Esophagus muscularis mucosa (tissue), 4 donors: Measurements from ENCODE around the gene ITPR3.

Experiments
- EP300 ChIP-seq: sonication (generic); formaldehyde crosslinking; IDR thresholded peaks from one replicate; pipeline ENCODE4 v1.6.1; 2017; ENCODE audit warnings: antibody characterized with exemption
- POLR2A ChIP-seq: fragments of 450-650 bp; IDR thresholded peaks from one replicate; pipeline ENCODE4 v1.6.1; 2017; ENCODE audit warnings: antibody characterized with exemption, moderate library complexity, mild to moderate bottlenecking, low read depth
- TF ChIP-seq, protein P1 (sequence below), 3 experiments: fragments of 200-600 bp in 2 of 3; fragments of 450-650 bp in 1 of 3; sonication (generic) in 2 of 3; IDR thresholded peaks; one replicate each; pipeline ENCODE4 v1.5.1; 2017 to 2019; ENCODE audit warnings: antibody characterized with exemption in 3 of 3, mild to moderate bottlenecking in 2 of 3, moderate library complexity in 1 of 3

DNA sequence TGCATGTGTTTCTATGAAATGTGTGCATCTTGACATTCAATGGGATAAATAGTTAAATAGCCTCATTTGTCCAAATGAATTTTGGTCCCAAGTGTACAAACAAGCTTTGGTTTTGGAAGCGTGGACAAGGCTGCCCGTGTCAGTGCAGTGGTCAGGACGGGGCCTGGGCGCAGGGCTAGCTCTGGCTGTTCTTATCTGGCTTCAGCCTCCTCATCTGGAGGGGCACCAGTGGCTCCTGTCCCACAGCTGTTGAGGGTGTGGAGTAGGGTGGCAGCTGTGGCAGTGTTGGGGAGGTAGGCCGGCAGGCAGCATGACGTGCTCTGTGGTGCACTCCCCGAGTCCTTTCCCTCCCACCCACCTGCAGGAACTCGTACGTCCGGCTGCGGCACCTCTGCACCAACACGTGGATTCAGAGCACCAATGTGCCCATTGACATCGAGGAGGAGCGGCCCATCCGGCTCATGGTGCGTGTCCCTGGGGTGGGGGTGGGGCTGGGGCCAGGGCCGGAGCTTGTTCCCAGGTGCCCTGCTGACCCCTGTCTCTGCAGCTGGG lies 43.5 kb downstream of the ITPR3 start:
- TF ChIP-seq POLR2A (no peak), EP300 (no peak)
- TF ChIP-seq, protein P1, sequence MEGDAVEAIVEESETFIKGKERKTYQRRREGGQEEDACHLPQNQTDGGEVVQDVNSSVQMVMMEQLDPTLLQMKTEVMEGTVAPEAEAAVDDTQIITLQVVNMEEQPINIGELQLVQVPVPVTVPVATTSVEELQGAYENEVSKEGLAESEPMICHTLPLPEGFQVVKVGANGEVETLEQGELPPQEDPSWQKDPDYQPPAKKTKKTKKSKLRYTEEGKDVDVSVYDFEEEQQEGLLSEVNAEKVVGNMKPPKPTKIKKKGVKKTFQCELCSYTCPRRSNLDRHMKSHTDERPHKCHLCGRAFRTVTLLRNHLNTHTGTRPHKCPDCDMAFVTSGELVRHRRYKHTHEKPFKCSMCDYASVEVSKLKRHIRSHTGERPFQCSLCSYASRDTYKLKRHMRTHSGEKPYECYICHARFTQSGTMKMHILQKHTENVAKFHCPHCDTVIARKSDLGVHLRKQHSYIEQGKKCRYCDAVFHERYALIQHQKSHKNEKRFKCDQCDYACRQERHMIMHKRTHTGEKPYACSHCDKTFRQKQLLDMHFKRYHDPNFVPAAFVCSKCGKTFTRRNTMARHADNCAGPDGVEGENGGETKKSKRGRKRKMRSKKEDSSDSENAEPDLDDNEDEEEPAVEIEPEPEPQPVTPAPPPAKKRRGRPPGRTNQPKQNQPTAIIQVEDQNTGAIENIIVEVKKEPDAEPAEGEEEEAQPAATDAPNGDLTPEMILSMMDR (IDR thresholded peaks at IDR 0.05): no peak
